ENCODE measurements around the gene ARHGAP26.

Gene ARHGAP26

DNA sequence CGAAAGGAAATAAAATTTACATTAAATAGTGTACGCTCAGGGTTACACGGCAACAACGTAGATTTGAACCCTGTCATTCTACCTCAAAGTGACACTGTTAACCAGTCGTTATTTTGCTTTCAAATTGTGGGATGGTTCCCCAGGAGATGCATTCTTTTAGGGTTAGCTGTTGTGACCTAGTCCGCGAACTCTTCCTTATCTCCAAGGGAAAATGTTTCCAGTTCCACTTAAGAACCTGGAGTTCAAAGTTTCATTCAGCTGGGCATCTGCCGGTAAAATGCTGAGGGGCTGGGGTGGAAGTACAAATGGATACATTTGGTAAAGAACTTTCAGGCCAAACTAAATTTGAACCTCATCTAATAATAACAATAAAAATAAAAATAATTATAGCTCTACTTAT lies 368.7 kb downstream of the ARHGAP26 start:
- TF ChIP-seq, protein P1, sequence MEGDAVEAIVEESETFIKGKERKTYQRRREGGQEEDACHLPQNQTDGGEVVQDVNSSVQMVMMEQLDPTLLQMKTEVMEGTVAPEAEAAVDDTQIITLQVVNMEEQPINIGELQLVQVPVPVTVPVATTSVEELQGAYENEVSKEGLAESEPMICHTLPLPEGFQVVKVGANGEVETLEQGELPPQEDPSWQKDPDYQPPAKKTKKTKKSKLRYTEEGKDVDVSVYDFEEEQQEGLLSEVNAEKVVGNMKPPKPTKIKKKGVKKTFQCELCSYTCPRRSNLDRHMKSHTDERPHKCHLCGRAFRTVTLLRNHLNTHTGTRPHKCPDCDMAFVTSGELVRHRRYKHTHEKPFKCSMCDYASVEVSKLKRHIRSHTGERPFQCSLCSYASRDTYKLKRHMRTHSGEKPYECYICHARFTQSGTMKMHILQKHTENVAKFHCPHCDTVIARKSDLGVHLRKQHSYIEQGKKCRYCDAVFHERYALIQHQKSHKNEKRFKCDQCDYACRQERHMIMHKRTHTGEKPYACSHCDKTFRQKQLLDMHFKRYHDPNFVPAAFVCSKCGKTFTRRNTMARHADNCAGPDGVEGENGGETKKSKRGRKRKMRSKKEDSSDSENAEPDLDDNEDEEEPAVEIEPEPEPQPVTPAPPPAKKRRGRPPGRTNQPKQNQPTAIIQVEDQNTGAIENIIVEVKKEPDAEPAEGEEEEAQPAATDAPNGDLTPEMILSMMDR (IDR thresholded peaks at IDR 0.05; ENCODE audit: extremely low read depth, insufficient read depth, missing control alignments), result no peak
- in situ Hi-C loops (cut with MboI; ENCODE audit: low pct_unique_long_range_greater_than_20kb, low sequenced_read_pairs, unreplicated experiment), result no loop called here
- no peak for DNase-seq (ENCODE audit: low spot score)

DNA sequence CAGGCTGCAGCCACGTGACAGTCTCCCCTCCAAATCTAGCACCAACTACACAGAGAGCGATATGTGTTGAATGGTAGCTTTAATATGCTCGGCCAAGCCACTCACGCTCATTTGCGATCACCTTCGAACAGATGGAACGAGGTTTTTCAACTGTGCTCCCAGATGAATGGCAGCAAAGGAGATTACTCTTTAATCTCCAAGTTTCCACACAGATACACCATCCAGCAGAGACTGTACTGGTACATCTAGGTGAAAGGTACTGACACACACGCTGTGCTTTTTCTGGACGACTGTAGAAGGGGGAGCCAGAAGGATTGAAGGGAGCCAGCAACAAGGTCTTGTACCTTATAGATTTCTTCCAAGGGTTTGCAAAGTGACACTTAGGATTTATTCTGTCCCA lies 369.4 kb downstream of the ARHGAP26 start:
- in situ Hi-C loops (cut with MboI; ENCODE audit: low pct_unique_long_range_greater_than_20kb, low sequenced_read_pairs, unreplicated experiment), result no loop called here
- TF ChIP-seq, protein P1 (IDR thresholded peaks at IDR 0.05; ENCODE audit: extremely low read depth, insufficient read depth, missing control alignments), result no peak
- no peak for DNase-seq (ENCODE audit: low spot score)

DNA sequence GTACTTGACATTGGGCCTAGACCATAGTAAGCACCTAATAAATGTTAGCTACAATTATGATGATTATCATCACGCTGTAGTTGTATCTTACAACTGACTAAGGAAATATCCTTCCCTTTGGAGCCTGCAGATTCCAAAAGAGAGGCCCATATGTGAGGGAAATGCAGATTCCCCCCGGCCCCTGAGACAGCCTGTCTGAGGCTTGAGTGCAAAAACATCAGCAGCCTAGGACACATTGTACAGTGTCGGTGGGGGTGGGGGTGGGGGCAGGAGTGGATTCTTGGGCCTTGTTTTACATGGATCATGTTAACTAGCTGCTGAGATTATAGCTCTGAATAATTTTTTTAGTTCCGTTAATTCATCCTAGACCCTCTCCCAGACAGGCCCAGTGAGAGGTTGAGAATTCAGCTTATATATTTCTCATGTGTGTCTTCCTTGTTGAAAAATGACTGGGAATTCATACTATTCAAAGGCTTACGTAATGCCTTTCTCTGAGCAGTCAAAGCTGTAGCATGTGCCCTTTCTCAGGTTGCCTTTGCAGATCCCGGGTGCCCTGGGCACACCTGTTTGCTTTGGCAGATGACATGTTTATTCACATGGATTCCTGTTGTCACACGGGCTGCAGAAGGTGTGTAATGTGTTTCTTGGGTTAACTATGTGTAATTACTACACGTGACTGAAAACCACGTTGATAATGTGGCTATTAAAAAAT lies 370.5 kb downstream of the ARHGAP26 start:
- TF ChIP-seq, protein P1 (IDR thresholded peaks at IDR 0.05; ENCODE audit: extremely low read depth, insufficient read depth, missing control alignments), result no peak
- no peak for DNase-seq (ENCODE audit: low spot score)
- in situ Hi-C loops (cut with MboI; ENCODE audit: low pct_unique_long_range_greater_than_20kb, low sequenced_read_pairs, unreplicated experiment), result no loop called here

DNA sequence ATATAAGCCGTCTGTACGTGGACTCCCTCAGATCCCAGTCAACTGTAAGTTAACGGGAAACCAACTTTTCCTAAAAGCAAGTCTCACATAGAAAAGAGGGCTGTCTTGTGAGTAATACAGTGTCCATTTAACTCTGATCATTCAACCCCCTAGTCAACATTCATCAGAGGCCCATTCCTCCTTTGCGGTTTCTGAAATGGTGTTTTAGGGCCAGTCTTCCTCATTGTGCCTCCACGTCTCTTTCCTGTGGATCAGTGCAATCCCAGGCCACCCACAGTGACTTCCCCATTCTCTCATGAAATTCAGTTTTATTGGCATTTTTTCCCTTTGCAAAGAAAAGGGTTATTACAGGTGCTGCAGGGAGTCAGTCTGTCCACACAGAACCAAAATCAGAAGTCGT lies 371.5 kb downstream of the ARHGAP26 start:
- in situ Hi-C loops (cut with MboI; ENCODE audit: low pct_unique_long_range_greater_than_20kb, low sequenced_read_pairs, unreplicated experiment), result no loop called here
- TF ChIP-seq, protein P1 (IDR thresholded peaks at IDR 0.05; ENCODE audit: extremely low read depth, insufficient read depth, missing control alignments), result no peak

DNA sequence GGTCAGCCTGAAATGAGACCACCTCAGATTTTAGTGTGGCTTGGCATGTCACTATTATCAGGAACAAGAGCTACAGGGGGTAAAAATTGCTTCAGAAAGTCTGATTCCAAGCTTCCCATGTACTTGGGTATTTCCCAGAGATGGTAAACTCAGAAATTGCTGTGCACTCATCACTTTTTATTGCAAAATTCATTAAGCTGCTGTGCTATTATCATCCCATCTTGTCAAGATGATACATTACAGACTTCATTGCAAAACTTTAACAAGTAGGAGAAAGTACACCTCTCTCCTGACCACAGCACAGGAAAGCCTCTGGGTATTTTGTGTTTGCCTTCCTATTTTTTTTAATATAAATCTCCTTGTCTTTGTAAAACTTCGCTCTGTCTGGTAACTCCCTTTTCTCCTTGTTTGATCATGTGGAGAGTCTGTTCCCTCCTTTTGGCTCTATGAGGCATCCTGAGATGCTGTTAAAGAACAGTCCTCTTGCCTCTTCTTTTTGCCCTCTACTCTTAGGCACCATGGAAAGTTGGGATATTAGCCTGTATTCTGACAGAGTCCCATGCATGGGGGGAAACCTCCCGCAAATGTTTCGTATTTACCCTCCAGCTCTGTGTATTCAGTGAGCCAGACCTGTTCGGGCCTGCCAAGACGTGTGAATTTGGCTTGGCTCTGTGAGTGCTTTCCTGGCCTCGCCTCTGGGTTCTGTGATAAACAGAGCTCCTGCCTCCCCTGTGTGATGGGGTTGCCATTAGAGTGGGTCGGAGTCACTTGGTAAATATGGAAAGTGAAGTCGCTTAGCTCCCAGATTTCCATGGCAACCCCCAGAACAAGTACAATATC lies 372.6 kb downstream of the ARHGAP26 start:
- TF ChIP-seq, protein P1 (IDR thresholded peaks at IDR 0.05; ENCODE audit: extremely low read depth, insufficient read depth, missing control alignments), result no peak
- in situ Hi-C loops (cut with MboI; ENCODE audit: low pct_unique_long_range_greater_than_20kb, low sequenced_read_pairs, unreplicated experiment), result no loop called here
- no peak for DNase-seq (ENCODE audit: low spot score)

More for the DNA sequence above, 371.5 kb downstream of the ARHGAP26 start:
- DNase-seq (ENCODE audit: low spot score), result no peak

DNA sequence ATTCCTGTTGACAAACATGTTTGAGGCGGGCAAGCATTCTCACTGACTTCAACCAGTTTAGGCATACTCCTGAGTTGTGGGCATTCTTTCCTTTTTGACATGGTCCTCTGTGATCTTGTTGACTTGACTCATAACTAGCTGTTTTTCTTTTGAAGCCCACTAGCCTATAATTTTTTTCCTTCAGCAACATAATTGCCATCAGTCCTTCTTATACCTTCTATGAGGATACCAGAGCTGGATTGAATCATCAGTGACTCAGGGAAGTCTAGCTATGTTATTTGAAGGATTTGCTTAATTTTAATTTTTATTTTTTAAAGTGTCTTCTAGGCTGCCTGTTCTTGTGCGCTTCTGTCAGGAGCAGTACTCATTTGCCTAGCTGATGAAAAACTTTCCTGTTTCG lies 373.8 kb downstream of the ARHGAP26 start:
- TF ChIP-seq, protein P1 (IDR thresholded peaks at IDR 0.05; ENCODE audit: extremely low read depth, insufficient read depth, missing control alignments), result no peak
- no peak for DNase-seq (ENCODE audit: low spot score)
- in situ Hi-C loops (cut with MboI; ENCODE audit: low pct_unique_long_range_greater_than_20kb, low sequenced_read_pairs, unreplicated experiment), result no loop called here
